ENCODE results near the gene PRR22. TPM values are rescaled to one million over a fixed set of nuclear protein-coding genes. Genes with fewer than 3 reads are reported as not detected.

Gene PRR22
- total RNA-seq, 1 donor from 2014 or later = 7.3 TPM

DNA sequence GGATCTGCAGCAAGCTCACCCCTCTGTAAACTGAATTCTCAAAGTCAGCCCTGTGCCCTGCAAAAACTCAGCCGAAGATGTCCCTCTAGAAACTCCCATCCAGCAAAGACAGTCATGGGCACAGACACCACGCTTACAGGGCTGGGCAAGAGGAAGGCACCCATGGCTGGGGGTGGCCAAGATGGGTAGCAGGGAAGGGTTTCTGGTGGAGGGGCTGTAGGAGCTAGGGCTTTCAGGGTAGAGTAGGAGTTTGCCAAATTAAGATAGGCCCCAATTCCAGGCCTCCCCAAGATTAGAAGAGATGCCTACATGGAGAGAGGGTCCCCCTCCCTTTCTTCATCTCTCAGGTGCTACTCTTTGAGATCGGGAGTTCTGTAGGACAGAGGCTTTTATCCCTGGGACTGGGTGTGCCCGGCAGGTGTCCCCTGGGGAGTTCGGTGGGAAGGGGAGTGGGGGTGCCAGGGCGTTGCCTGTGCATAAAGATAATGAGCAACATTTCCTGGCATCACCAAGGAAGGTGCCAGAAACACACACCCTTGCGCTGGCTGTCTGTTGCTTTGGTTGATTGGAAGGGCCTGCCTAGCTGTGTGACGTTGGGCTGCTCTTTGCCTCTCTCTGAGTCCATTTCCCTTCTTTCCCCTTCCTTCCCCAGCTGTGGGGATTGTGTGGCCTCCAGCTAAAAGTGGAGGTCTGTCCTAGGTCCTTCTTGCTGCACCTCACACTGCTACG lies 29.7 kb upstream of the PRR22 start:
- DNase-seq (ENCODE audit: low spot score) = no peak

DNA sequence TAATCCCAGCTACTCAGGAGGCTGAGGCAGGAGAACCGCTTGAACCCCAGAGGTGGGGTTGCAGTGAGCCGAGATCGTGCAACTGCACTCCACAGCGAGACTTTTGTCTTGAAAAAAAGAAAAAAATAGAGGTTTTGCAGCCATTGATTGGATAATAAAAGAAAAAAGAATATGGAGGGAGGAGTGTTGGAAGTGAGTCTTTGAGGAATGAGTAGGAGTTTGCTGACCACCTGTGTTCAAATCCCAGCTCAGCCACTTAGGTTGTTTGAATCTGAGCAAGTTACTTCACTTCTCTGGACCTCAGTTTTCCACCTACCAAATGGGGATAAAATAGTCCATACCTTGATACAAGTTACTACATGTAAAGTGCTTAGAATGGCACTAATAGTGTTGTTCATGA lies 26.6 kb upstream of the PRR22 start:
- no peak for DNase-seq (ENCODE audit: low spot score)

DNA sequence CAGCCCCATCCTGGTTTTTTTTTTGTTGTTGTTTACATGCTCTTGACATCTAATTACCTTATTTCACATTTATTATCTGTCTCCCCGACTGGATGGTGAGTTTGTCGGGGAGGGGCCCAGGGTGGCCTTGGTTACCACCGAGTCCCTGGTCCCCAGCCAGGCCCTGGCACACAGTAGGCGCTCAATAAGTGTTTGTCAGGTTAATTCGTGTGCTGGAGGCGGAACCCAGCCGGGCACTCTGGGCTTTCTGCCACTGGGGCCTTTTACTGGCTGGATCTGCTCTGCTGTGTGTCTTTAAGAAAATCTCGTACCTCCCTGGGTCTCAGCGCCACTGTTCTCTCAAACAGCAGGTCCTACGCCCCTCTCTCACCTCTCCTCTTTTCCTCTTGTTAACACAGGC lies 24.9 kb upstream of the PRR22 start:
- DNase-seq (ENCODE audit: low spot score) = no peak

DNA sequence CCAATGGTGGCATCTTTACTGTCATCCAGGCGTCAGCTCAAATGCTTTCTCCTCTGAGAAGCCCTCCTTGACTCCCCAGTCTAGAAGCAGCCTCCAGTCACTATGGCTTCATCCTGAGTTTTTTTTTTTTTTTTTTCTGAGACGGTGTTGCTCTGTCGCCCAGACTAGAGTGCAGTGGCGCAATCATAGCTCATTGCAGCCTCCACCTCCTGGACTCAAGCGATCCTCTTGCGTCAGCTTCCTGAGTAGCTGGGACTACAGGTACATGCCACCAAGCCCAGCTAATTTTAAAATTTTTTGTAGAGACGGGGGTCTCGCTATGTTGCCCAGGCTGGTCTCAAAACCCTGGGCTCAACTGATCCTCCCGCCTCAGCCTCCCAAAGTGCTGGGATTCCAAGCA lies 24.5 kb upstream of the PRR22 start:
- DNase-seq (ENCODE audit: low spot score) = no peak

DNA sequence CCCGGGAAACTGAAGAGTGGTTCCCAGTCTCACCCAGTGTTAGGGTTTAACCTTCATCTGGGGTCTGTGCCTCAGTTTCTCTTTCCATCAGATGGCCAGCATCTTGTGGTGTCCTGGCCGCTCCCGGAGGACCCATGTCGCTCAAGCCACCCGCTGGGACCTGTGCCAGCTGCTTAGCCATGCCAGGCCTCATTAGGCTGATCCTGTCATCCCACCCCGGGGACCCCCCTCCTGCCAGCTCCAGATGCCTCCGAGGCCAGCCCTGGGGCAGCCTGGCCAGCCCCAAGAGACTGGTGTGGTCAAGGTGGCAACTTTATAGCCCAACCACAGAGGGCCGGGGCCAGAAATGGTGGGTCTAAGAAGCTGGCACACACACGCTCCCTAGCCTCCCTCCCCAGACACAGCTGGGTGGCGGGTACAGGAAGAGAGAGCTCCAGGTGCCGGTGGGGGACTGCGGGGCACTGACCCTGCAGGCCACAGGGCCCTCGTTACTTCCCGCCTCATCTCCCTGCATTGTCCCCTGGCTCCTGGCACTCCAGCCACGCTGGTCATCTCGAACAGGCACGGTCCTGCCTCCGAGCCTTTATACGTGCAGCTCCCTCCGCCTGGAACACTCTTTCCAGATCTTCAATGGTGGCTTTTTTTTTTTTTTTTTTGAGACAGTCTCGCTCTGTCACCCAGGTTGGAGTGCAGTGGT lies 23.7 kb upstream of the PRR22 start:
- no peak for DNase-seq (ENCODE audit: low spot score)

DNA sequence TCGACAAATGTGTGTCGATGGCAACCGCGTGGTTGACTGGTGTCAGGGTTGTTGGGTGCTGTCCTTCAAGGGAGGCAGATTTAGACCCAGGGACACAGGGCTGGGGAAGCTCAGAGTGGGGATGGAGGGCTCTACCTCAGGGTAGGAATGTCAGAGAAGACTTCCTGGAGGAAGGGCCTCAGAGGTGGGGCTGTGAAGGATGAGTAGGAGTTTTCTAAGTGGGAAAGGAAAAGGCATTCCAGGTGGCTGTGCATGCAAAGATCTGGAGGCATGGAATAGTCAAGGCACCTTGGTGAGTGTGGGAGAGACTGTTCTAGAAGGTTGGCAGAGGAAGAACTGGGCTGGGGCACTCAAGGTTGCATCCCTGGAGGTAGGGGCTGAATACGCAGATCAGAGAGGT lies 22.4 kb upstream of the PRR22 start:
- DNase-seq (ENCODE audit: low spot score) = no peak

DNA sequence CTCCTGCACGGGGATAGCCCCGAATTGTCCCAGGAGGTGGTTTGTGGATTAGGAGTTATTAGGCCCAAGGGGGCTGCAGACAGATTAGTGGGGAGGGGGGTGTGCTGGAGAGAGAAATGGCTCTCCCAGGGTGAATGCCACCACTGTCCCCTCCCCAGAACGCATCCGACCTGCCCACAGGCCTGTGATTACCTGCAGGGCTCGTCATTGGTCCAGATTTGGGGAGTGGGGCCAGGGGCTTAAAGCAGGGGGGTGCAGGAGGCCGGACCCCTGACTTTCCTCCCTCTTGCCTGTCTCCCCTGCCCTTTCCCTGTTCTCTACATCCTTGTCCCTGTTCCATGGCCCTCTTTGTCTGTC lies 21.6 kb upstream of the PRR22 start:
- DNase-seq (ENCODE audit: low spot score) = no peak

DNA sequence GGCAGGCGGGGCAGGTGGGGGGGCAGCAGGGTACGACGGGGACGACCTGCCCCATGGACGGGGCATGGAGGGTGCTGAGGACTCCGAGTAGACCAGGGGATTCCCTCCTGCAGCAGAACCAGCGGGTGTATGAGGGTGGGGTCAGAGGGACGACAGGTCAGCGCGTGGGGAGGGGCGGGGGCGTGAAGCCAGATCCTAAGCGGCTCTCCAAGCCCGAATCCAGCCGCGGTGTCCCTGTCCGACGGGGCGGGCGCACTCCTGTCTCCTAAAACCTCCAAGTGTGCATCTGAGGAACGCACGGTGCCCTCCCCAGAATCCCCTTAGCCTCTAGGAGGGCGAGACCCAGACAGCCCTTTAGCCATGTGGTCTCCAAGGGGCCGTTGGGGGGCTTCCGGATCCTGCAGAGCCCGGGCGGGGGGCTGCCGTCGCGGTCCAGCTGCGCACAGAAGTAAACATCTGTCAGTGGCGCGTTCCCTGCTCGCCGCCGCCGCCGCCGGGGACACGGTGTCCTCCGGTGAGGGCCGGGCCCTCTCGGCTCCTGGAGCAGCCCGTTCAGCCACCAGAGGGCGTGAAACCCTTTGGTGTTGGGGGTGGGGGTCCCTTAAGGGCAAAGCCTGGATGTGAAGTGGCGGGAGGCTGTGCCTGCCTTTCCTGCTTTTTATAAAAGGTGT lies 21.1 kb upstream of the PRR22 start:
- DNase-seq (ENCODE audit: low spot score) = no peak

DNA sequence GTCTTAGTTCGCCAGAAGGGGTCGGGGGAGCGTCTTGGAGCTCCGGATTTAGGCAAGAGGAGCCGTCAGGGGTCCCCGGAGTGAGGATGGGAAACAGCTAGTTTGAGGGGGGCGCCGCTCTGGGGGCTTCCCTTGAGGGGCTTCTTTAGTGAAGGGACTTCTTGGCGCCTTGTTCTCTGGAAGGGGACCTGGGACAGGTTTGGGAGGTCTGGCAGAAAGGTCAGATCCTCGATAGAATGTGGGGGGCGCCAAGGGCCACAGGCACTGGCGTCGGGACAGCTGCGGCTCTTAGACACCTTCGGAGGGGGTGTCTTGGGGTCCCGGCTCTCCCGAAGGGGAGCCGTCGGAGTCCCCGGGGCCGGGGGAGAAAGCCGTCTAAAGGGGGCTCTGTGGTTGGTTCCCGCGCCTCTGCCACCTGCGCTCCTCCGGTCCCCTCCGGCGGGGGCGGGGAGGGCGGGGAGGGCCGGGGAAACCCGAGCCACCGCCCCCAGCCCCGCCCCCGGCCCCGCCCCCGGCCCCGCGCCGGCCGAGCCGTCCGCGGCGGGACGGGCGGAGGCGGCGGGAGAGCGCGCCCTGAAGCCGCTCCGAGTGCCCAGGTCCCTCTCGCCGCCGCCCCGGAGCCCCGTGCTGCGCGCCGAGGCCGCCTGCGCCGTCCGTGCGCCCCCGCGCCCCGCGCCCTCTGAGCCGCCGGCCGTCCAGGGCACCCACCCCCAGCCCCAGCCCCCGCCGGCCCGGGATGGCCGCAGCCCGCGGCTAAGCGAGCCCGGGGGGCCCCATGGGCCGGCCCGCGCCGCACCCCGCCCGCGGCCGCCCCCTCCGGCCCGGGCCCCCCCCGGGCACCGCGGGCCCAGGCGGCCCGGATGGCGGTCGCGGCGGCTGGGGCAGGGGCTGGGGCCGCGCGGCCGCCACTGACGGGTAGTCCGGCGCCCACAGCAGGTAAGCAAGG lies 20.2 kb upstream of the PRR22 start, which contains the start of gene NRTN:
Gene NRTN (plus strand): TSS at position 552 of the 946 bp plus-strand sequence. CDS start 19,099 bp downstream, outside the sequence.
- no peak for DNase-seq (ENCODE audit: low spot score)

DNA sequence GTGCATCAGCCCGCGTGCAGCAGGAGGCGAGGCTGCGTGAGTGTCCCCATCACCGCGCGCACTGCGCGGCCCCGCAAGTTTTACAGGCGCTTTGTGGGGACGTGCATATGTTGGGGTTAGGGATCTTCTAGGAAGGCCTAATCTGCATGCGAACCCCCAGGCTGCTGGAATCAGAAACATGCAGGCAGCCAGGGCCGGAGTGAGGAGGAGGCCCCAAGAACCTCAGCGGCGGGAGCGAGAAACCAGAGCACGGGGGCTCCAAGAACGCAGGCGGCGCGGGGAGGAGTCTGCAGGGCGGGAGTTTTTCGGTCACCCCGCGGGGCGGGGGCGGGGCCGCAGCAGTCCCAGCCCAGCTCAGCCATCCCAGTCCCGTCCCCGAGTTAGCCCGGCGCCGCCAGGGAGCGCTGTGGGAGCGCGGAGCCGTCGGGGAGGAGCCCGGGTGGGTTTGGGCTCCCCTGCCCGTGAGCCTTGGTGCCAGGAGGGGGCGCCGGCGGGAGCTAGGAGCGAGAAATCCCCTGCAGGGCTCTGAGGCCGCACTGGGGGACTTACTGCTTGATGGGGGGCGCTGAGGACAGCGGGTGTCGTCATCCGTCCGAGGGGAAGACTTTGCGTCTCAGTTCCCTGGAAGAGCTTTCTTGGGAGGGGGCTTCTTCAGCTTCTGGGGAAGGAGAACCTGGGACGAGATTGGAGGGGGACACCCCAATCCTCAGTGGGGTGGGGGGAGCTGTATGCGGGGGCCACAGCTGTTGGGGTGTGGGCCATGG lies 19.4 kb upstream of the PRR22 start:
- peak; percentile 86 for DNase-seq (ENCODE audit: low spot score)

DNA sequence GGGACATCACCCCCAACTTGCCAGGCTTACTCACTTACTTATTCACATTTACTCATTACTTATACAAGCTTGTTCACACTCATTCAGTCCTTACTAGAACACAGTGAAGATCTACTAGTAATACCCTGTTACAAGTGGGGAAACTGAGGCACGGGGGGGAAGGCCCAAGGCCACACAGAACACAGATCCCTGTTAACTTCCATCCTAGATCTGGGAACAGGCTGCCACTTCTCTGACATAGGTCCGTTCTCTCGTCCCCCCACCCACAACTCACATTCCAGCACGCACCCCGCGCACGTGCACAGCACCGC lies 18.9 kb upstream of the PRR22 start:
- no peak for DNase-seq (ENCODE audit: low spot score)

DNA sequence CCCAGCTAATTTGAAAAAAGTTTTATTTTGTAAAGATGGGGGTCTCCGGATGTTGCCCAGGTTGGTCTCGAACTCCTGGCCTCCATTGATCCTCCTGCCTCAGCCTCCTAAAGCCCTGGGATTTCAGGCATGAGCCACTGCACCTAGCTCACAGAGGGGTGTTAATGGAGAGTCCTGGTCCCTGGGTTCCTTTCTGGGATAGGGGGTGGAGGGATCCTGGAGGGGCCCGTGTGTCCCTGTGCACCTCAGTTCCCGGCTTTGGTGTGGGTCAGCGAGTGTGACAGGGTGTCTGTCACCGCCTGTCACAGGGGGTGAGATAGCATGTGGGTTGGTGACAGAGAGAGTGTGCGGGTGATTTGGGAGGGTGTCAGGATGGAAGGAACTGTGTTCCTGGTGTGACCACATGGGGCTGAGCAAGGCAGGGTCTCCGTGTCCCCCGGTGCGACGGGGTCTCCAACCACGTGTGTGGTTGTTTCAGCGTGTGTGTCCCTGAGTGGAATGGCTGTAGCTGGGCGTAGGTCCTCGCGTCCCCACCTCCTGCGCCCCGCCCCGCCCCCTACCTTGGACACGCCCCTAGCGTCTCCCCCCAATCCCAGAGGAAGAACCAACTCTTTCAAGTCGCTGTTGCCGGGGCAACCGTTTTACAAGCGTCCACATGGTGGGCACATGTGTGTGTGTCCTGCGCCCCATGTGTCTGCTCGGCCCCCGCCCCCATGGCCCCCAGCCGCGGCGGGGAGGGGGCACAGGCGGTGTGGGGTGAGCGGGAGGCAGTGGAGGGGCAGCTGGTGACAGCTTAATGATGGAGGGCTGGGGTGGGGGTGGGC lies 17.5 kb upstream of the PRR22 start:
- DNase-seq (ENCODE audit: low spot score) = no peak

DNA sequence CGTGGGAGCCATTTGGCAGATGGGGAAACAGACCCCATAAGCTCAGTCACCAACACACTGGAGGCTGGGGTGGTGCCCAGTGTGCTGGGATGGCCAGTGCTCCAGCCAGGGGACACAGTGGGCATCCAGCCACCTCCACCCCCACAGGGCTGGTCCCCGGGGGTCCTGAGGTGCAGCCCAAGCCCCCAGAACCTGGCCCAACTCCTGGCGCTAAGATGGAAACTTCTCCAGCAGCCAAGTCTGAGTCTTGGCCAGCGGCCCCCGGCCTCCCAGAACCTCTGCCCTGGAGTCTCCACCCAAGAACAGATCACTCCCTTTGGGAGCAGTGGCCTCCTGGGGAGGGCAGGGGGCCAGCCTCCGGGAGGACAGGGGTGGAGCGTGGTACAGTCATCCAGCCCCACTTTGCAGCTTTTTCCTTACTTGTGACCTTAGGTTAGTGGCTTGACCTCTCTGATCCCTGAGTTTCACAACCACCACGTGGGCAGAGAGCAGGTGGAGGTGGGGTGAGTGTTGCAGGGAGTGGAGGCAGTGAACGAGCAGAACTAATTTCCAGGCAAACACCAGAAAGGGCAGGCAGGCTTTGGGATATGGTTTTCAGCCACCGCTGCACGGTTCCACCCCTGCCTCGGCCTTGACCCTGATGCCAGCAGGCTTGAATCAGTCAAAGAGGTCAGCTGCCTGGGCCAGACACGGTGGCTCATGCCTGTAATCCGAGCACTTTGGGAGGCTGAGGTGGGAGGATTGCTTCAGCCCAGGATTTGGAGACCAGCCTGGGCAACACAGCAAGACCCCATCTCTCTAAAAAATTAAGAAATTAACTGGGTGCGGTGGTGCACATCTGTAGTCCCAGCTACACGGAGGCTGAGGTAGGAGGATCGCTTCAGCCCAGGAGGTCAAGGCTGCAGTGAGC lies 16.1 kb upstream of the PRR22 start:
- no peak for DNase-seq (ENCODE audit: low spot score)

DNA sequence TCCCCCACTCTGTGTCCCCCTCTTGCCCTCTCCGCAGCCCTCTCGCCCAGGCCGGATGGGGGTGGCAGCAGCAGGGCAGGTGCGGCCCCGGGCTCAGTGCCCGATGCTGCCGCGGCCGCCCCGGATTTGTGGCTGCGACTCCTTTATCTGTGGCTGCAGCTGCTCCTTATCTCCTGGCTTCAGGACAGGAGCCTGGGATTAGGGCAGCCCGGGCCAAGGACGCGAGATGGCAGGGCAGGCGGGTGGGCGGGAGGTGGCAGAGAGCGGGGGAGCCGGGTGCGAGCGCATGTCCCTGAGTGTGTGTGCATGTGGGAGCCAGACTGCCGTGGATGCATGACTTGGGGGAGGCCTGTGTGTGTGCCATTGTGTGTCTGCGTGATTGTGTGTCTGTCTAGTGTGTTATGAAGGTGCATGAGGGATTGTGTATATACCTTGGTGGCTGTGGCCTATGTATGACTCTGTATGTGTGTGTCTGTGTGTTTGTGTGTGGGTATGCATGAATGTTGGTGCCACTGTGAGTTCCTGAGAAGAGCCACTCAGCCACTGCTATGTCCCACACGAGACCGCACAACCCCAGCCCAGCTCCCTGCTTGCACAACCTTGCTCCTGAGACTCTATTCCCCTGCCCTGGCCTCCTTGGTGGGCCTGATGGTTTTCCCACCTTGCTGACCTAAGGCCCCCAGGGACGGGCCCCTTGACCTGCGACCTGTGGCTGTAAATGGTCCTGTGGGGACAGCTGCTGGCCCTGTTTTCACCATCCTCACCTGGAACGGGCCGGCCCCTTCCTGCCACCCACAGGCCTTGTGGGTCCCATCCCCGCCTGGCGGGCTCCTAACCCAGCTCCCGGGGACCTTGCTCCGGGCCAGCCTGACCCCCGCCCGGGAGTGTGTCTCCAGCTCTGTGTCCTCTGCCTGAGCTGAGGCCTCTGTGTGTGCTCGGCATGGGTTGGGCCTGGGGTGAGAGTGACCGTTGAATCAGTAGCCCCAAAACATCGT lies 15.0 kb upstream of the PRR22 start:
- DNase-seq (ENCODE audit: low spot score) = no peak

DNA sequence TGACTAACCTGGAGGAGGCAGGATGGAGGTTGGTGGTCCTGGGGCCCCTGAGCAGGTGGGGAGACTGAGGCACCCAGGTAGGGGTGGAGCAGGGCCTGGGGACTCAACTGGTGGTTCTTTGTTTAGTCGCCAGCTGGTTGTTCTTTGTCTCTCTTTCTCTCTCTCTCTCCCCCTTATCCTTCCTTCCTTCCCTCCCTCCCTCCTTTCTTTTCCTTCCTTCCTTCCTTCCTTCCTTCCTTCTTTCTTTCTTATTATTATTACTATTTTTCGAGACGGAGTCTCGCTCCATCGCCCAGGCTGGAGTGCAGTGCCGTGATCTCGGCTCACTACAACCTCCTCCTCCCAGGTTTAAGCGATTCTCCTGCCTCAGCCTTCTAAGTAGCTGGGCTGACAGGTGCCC lies 13.7 kb upstream of the PRR22 start:
- DNase-seq (ENCODE audit: low spot score) = no peak

DNA sequence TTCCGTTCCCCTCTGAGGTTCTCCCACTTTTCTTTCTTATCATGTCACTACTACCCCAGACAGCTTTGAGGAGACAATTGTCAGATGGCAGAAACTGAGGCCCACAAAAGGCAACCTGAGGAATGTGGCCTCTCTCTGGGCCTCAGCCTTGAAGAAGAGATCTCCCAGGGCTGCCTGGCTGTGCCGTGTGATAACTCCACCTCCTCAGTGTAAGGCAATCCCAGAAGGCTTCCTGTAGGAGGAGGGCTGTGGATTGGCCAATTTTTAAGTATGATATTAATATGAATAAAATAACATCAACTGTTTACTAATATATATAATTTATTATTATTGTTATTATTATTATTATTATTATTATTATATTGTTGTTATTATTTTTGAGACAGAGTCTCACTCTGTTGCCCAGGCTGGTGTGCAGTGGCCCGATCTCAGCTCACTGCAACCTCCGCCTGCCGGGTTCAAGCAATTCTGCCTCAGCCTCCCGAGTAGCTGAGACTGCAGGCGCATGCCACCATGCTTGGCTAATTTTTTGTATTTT lies 10.9 kb upstream of the PRR22 start:
- DNase-seq (ENCODE audit: low spot score) = no peak

DNA sequence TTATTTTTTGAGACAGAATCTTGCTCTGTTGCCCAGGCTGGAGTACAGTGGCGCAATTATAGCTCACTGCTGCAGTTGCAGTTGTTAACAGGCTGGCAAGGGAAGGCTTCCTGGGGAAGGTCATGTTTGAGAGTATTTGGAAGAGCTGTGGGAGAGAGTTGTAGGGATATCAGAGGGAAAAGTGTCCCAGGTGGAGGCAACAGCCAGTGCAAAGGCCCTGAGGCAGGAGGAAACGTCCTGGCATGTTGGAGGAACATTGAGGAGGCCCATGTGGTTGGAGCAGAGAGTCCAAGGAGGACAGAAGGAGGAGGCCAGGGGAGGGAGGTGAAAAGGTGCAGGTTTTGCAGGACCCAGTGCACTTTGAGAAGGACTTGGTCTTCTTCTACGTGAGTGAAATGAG lies 8.6 kb upstream of the PRR22 start:
- no peak for DNase-seq (ENCODE audit: low spot score)

DNA sequence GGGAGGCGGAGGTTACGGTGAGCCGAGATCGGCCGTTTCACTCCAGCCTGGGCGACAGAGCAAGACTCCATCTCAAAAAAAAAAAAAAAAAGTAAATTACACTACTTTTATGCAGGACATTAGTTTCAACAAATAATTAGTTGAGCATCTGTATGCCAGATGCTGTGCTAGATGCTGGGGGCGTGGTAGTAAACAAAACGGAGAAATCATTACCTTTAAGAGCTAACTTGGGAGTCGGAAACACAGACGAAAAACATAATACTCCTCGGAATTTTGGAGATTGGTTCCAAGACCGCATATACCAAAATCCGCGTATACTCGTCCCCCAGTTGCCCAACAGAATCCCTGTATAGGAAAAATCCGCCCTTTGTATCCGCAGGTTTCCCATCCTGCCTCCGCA lies 7.7 kb upstream of the PRR22 start:
- no peak for DNase-seq (ENCODE audit: low spot score)
